H1 (cell line): ENCODE data around the gene IL2RG. TPM values are rescaled to one million over a fixed set of nuclear protein-coding genes. Genes with fewer than 3 reads are reported as not detected.

Source experiments
- EZH2 ChIP-seq: fragments of 200-600 bp; sonication (generic); IDR thresholded peaks from 2 replicates; pipeline ENCODE4 v1.7.1; 2012; ENCODE audit warnings: low read depth, mild to moderate bottlenecking, moderate library complexity, low read length, inconsistent platforms; ENCODE audit not compliant: severe bottlenecking
- HDAC2 ChIP-seq, 2 experiments: fragments of 300-600 bp in 1 of 2; sonication (generic) in 1 of 2; IDR thresholded peaks; 2 replicates each; pipeline ENCODE4 v1.6.1; 2011 to 2012; ENCODE audit warnings: low read depth in 2 of 2, low read length in 2 of 2, mild to moderate bottlenecking in 2 of 2, moderate library complexity in 2 of 2, borderline replicate concordance in 1 of 2, inconsistent platforms in 1 of 2
- RAD21 ChIP-seq, 2 experiments: IDR thresholded peaks in 1 of 2; conservative IDR thresholded peaks in 1 of 2; 2 replicates each; pipeline ENCODE4 v1.6.1; 2011; ENCODE audit warnings: low read depth in 2 of 2, low read length in 2 of 2, improper control_type of control experiment in 1 of 2, inconsistent platforms in 1 of 2, mild to moderate bottlenecking in 1 of 2, moderate library complexity in 1 of 2
- polyA plus RNA-seq, 7 experiments: library from polyadenylated mRNA; depleted of rRNA in 3 of 7; stranded (reverse) in 5 of 7; unstranded in 2 of 7; fragments of >200 nt in 5 of 7; fragments of 200-250 nt in 2 of 7; gene quantifications; 1 replicate in 5 of 7; 2 replicates in 1 of 7; 4 replicates in 1 of 7; pipeline versions ENCODE4 v1.2.1 to v1.2.3, GENCODE V29; 2011 to 2013; ENCODE audit warnings: missing spikeins in 2 of 7, mixed read lengths in 2 of 7
- total RNA-seq: library from RNA; stranded (reverse); fragmentation: NEBNext Ultra II Directional; extraction: Animal tissue kit (Norgen Biotek cat#: 25700); gene quantifications from 2 replicates; pipeline ENCODE4 v1.2.1, GENCODE V29; 2021
- TF ChIP-seq, protein P1 (sequence below): fragments of 300-600 bp; sonication (generic); IDR thresholded peaks from 2 replicates; pipeline ENCODE4 v1.7.1; 2012; ENCODE audit warnings: low read length, moderate library complexity, mild to moderate bottlenecking, inconsistent platforms; ENCODE audit not compliant: insufficient replicate concordance

The IL2RG gene
- total and polyA plus RNA-seq, 2 of the 8 experiments (the other 6 are each of a cell fraction or from before 2014, with no cell fraction given): not detected

DNA sequence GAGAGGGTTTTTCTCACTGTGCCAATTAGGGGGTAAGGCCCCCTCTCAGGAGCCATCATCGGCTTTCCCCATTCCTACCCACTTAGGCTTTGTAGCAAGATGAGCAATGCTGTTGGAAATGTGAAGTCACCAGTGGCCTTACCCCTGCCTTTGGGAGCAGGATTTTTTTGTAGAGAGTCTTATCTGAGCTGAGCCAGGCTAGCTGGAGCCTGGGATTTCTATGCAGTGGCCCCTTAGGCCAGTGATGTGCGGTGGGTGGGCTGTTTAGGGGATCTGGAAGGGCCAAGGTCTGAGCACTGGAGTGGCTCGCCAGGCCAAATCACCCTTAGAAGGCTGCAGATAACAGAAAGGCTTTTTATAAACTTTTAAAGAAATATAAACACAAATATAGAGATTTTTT is 9.1 kb downstream of the IL2RG start (continued):
- TF ChIP-seq, protein P1, sequence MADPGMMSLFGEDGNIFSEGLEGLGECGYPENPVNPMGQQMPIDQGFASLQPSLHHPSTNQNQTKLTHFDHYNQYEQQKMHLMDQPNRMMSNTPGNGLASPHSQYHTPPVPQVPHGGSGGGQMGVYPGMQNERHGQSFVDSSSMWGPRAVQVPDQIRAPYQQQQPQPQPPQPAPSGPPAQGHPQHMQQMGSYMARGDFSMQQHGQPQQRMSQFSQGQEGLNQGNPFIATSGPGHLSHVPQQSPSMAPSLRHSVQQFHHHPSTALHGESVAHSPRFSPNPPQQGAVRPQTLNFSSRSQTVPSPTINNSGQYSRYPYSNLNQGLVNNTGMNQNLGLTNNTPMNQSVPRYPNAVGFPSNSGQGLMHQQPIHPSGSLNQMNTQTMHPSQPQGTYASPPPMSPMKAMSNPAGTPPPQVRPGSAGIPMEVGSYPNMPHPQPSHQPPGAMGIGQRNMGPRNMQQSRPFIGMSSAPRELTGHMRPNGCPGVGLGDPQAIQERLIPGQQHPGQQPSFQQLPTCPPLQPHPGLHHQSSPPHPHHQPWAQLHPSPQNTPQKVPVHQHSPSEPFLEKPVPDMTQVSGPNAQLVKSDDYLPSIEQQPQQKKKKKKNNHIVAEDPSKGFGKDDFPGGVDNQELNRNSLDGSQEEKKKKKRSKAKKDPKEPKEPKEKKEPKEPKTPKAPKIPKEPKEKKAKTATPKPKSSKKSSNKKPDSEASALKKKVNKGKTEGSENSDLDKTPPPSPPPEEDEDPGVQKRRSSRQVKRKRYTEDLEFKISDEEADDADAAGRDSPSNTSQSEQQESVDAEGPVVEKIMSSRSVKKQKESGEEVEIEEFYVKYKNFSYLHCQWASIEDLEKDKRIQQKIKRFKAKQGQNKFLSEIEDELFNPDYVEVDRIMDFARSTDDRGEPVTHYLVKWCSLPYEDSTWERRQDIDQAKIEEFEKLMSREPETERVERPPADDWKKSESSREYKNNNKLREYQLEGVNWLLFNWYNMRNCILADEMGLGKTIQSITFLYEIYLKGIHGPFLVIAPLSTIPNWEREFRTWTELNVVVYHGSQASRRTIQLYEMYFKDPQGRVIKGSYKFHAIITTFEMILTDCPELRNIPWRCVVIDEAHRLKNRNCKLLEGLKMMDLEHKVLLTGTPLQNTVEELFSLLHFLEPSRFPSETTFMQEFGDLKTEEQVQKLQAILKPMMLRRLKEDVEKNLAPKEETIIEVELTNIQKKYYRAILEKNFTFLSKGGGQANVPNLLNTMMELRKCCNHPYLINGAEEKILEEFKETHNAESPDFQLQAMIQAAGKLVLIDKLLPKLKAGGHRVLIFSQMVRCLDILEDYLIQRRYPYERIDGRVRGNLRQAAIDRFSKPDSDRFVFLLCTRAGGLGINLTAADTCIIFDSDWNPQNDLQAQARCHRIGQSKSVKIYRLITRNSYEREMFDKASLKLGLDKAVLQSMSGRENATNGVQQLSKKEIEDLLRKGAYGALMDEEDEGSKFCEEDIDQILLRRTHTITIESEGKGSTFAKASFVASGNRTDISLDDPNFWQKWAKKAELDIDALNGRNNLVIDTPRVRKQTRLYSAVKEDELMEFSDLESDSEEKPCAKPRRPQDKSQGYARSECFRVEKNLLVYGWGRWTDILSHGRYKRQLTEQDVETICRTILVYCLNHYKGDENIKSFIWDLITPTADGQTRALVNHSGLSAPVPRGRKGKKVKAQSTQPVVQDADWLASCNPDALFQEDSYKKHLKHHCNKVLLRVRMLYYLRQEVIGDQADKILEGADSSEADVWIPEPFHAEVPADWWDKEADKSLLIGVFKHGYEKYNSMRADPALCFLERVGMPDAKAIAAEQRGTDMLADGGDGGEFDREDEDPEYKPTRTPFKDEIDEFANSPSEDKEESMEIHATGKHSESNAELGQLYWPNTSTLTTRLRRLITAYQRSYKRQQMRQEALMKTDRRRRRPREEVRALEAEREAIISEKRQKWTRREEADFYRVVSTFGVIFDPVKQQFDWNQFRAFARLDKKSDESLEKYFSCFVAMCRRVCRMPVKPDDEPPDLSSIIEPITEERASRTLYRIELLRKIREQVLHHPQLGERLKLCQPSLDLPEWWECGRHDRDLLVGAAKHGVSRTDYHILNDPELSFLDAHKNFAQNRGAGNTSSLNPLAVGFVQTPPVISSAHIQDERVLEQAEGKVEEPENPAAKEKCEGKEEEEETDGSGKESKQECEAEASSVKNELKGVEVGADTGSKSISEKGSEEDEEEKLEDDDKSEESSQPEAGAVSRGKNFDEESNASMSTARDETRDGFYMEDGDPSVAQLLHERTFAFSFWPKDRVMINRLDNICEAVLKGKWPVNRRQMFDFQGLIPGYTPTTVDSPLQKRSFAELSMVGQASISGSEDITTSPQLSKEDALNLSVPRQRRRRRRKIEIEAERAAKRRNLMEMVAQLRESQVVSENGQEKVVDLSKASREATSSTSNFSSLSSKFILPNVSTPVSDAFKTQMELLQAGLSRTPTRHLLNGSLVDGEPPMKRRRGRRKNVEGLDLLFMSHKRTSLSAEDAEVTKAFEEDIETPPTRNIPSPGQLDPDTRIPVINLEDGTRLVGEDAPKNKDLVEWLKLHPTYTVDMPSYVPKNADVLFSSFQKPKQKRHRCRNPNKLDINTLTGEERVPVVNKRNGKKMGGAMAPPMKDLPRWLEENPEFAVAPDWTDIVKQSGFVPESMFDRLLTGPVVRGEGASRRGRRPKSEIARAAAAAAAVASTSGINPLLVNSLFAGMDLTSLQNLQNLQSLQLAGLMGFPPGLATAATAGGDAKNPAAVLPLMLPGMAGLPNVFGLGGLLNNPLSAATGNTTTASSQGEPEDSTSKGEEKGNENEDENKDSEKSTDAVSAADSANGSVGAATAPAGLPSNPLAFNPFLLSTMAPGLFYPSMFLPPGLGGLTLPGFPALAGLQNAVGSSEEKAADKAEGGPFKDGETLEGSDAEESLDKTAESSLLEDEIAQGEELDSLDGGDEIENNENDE: no peak
- TF ChIP-seq EZH2 (no peak), HDAC2 (IDR thresholded peaks at IDR 0.05; ENCODE audit: borderline replicate concordance in 1 of 2, low read depth in 2 of 2, low read length in 2 of 2) (no peak), RAD21 (IDR thresholded peaks at IDR 0.05 in 1 of 2, conservative IDR thresholded peaks at IDR 0.05 in 1 of 2; ENCODE audit: low read depth in 2 of 2, low read length in 2 of 2) (no peak)
